H9 (cell line): ENCODE data around the gene BLMH. TPM values are rescaled to one million over a fixed set of nuclear protein-coding genes. Genes with fewer than 3 reads are reported as not detected.

Source experiments
- DNase-seq: peaks from one replicate; pipeline ENCODE4 v3.0.0-alpha.2; 2017
- H2AFZ ChIP-seq: one replicate; pipeline ENCODE4 v1.6.1; 2013; ENCODE audit warnings: mild to moderate bottlenecking, low read length, control low read depth, moderate library complexity
- H2AK5ac ChIP-seq: 2 replicates; pipeline ENCODE4 v1.6.1; 2013; ENCODE audit warnings: low read length, control low read depth, mixed read lengths; ENCODE audit not compliant: insufficient read length
- H2BK120ac ChIP-seq: one replicate; pipeline ENCODE4 v1.6.1; 2013; ENCODE audit warnings: low read depth, mild to moderate bottlenecking, low read length, control low read depth, inconsistent platforms; ENCODE audit not compliant: poor library complexity, severe bottlenecking
- H2BK12ac ChIP-seq: 2 replicates; pipeline ENCODE4 v1.6.1; 2013; ENCODE audit warnings: low read length, control low read depth, mixed read lengths, low read depth; ENCODE audit not compliant: insufficient read length
- H2BK15ac ChIP-seq: 2 replicates; pipeline ENCODE4 v1.6.1; 2013; ENCODE audit warnings: low read depth, low read length, control low read depth
- H2BK20ac ChIP-seq: one replicate; pipeline ENCODE4 v1.6.1; 2013; ENCODE audit warnings: low read depth, mild to moderate bottlenecking, low read length, control low read depth, inconsistent platforms; ENCODE audit not compliant: poor library complexity, severe bottlenecking
- H2BK5ac ChIP-seq: 2 replicates; pipeline ENCODE4 v1.6.1; 2013; ENCODE audit warnings: low read length, control low read depth, mixed read lengths; ENCODE audit not compliant: insufficient read length
- H3K14ac ChIP-seq: 2 replicates; pipeline ENCODE4 v1.6.1; 2013; ENCODE audit warnings: low read length, control low read depth; ENCODE audit not compliant: insufficient read depth
- H3K18ac ChIP-seq: 2 replicates; pipeline ENCODE4 v1.6.1; 2013; ENCODE audit warnings: low read depth, mild to moderate bottlenecking, mixed read lengths, low read length, control low read depth; ENCODE audit not compliant: insufficient read length
- H3K23ac ChIP-seq: 2 replicates; pipeline ENCODE4 v1.6.1; 2013; ENCODE audit warnings: low read length, control low read depth, mixed read lengths, low read depth; ENCODE audit not compliant: insufficient read length
- H3K23me2 ChIP-seq: 2 replicates; pipeline ENCODE4 v1.6.1; 2013; ENCODE audit warnings: low read depth, mild to moderate bottlenecking, mixed read lengths, low read length, control low read depth; ENCODE audit not compliant: insufficient read length, poor library complexity, severe bottlenecking
- H3K27ac ChIP-seq: 2 replicates; pipeline ENCODE4 v1.5.1; 2013; ENCODE audit warnings: low read length, control low read depth, mixed read lengths, low read depth; ENCODE audit not compliant: insufficient read length
- H3K27me3 ChIP-seq: 2 replicates; pipeline ENCODE4 v1.6.1; 2013; ENCODE audit warnings: low read length, control low read depth, inconsistent platforms; ENCODE audit not compliant: insufficient read depth
- H3K4ac ChIP-seq: 2 replicates; pipeline ENCODE4 v1.6.1; 2013; ENCODE audit warnings: low read depth, mild to moderate bottlenecking, control low read depth, inconsistent platforms, low read length, moderate library complexity
- H3K4me1 ChIP-seq: 2 replicates; pipeline ENCODE4 v1.6.1; 2013; ENCODE audit warnings: low read length, control low read depth, inconsistent platforms; ENCODE audit not compliant: insufficient read depth
- H3K4me2 ChIP-seq: 2 replicates; pipeline ENCODE4 v1.6.1; 2013; ENCODE audit warnings: low read length, control low read depth, mixed read lengths; ENCODE audit not compliant: insufficient read length, insufficient read depth
- H3K56ac ChIP-seq: 2 replicates; pipeline ENCODE4 v1.6.1; 2013; ENCODE audit warnings: low read depth, mild to moderate bottlenecking, mixed read lengths, low read length, control low read depth; ENCODE audit not compliant: insufficient read length
- H3K79me1 ChIP-seq: 2 replicates; pipeline ENCODE4 v1.6.1; 2013; ENCODE audit warnings: low read depth, mild to moderate bottlenecking, moderate library complexity, low read length, control low read depth, inconsistent platforms; ENCODE audit not compliant: insufficient read depth, poor library complexity, severe bottlenecking
- H3K79me2 ChIP-seq: 2 replicates; pipeline ENCODE4 v1.6.1; 2013; ENCODE audit warnings: low read length, control low read depth, inconsistent platforms; ENCODE audit not compliant: insufficient read depth
- H3K9ac ChIP-seq: 2 replicates; pipeline ENCODE4 v1.6.1; 2013; ENCODE audit warnings: low read length, control low read depth, mixed read lengths; ENCODE audit not compliant: insufficient read length; ENCODE audit errors: extremely low read depth
- H3K9me3 ChIP-seq: one replicate; pipeline ENCODE4 v1.6.1; 2013; ENCODE audit warnings: low read depth, low read length, inconsistent platforms; ENCODE audit not compliant: control insufficient read depth
- H3T11ph ChIP-seq: one replicate; pipeline ENCODE4 v1.6.1; 2013; ENCODE audit warnings: mild to moderate bottlenecking, low read length, control low read depth, inconsistent platforms
- H4K20me1 ChIP-seq: one replicate; pipeline ENCODE4 v1.6.1; 2013; ENCODE audit not compliant: control insufficient read depth, insufficient read length, insufficient read depth
- H4K5ac ChIP-seq: 2 replicates; pipeline ENCODE4 v1.6.1; 2013; ENCODE audit warnings: low read depth, mild to moderate bottlenecking, mixed read lengths, low read length, control low read depth; ENCODE audit not compliant: insufficient read length
- H4K8ac ChIP-seq: replicated peaks from 2 replicates; pipeline ENCODE4 v1.6.1; 2013; ENCODE audit warnings: low read length, control low read depth, mixed read lengths, low read depth; ENCODE audit not compliant: insufficient read length
- H4K91ac ChIP-seq: 2 replicates; pipeline ENCODE4 v1.6.1; 2013; ENCODE audit warnings: low read depth, mild to moderate bottlenecking, moderate library complexity, mixed read lengths, low read length, control low read depth; ENCODE audit not compliant: insufficient read length
- H3K27ac Mint-ChIP-seq, 3 experiments: 2 replicates in 2 of 3; 3 replicates in 1 of 3; pipeline ENCODE4 v1.8.0; 2020 to 2021; ENCODE audit warnings: mixed read lengths in 3 of 3, mild to moderate bottlenecking in 1 of 3, moderate library complexity in 1 of 3
- H3K27me3 Mint-ChIP-seq: 2 replicates; pipeline ENCODE4 v1.8.0; 2021; ENCODE audit warnings: low read depth, mild to moderate bottlenecking, moderate library complexity, mixed read lengths
- H3K36me3 Mint-ChIP-seq, 3 experiments: 2 replicates in 2 of 3; 3 replicates in 1 of 3; pipeline ENCODE4 v1.8.0; 2020 to 2021; ENCODE audit warnings: low read depth in 3 of 3, mixed read lengths in 3 of 3; ENCODE audit not compliant: insufficient read depth in 1 of 3
- H3K4me1 Mint-ChIP-seq, 2 experiments: 2 replicates each; pipeline ENCODE4 v1.8.0; 2020; ENCODE audit warnings: mixed read lengths in 2 of 2
- H3K4me3 Mint-ChIP-seq, 2 experiments: 2 replicates in 1 of 2; 3 replicates in 1 of 2; pipeline ENCODE4 v1.8.0; 2020 to 2021; ENCODE audit warnings: mild to moderate bottlenecking in 2 of 2, mixed read lengths in 2 of 2, moderate library complexity in 1 of 2
- H3K9me3 Mint-ChIP-seq, 2 experiments: 2 replicates in 1 of 2; 3 replicates in 1 of 2; pipeline ENCODE4 v1.8.0; 2020; ENCODE audit warnings: mild to moderate bottlenecking in 2 of 2, mixed read lengths in 2 of 2, moderate library complexity in 1 of 2
- WGBS: extraction: QIAGEN DNeasy Blood & Tissue Kit; methylation state at CpG from one replicate; pipeline ENCODE4 v1.1.7; 2013; ENCODE audit warnings: missing lambda C conversion rate, low lambda C conversion rate, mixed read lengths; ENCODE audit not compliant: insufficient read length; ENCODE audit errors: extremely low coverage; 5-methylcytosine and 5-hydroxymethylcytosine counted together
- total RNA-seq: library from RNA; stranded (reverse); gene quantifications from 2 replicates; pipeline ENCODE4 v1.2.1, GENCODE V29; 2021
- TF ChIP-seq, protein P1 (sequence below): fragments of 200-600 bp; sonication (generic); conservative IDR thresholded peaks from 3 replicates; pipeline ENCODE4 v1.8.0; 2021; ENCODE audit warnings: antibody characterized with exemption, mild to moderate bottlenecking

The BLMH gene
- total RNA-seq, 1 experiment from 2014 or later, result 74.7 TPM

DNA sequence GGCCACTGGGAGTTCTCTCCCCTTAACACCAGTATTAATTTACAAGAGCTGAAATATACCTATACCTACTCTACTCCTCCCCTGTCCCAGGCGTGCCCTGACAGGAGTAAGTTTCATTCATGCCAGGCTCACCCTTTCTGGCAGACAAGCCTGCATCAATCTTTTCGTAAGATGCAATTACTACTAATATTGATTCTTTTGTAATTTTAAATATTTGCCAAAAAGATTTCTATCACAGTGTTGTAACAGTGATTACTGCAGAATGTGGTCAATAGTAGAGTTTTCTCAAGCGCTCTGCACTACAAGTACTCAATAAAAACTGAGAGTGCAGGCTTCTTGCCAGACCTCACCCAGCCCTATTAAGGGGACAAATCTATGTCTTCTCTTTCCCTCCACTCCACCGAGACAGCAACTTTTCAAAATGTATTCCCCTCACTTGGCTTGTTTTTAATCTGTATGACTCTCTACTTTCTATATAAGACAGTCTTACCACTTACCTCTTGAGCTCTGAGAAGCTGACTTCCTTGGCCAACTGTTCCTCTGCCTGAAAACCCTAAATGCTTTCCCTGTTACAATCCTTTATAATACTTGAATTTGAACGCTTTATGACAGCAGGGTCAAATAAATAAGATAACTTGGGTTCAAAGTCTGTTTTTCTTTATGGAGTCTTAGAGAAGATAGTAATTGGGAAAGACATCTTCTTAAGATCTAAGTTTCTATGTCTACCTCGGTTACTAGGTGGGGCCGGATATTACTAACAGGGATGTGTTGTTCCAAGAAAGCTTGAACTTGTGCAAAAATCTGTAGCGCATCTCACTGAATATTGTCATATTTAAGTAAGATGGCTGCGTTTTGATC lies 42.0 kb upstream of the BLMH start, which contains the start of gene TMIGD1:
TSS of gene TMIGD1 (minus strand) at position 555 of the 858 bp plus-strand sequence. CDS start 1,924 bp downstream, outside the sequence.
- Histone ChIP-seq H3K56ac (no peak within 1 kb of the TSS), H2BK20ac (no peak within 1 kb of the TSS), H4K5ac (no peak within 1 kb of the TSS), H3K18ac (no peak within 1 kb of the TSS), H3K23ac (no peak within 1 kb of the TSS), H3K79me2 (no peaks in the 10 kb centered on the region), H4K91ac (no peak within 1 kb of the TSS), H3K23me2 (no peaks in the 10 kb centered on the region), H2BK15ac (no peak within 1 kb of the TSS), H2BK12ac (no peak within 1 kb of the TSS), H3K4me1 (no peaks in the 10 kb centered on the region), H3K9ac (no peak within 1 kb of the TSS), H2AFZ (no peak within 1 kb of the TSS), H4K20me1 (no peaks in the 10 kb centered on the region), H3K9me3 (no peaks in the 10 kb centered on the region), H2AK5ac (no peak within 1 kb of the TSS), H3T11ph (no peak within 1 kb of the TSS), H3K79me1 (no peaks in the 10 kb centered on the region), H2BK120ac (no peak within 1 kb of the TSS), H4K8ac (no peak within 1 kb of the TSS), H3K27ac (no peak within 1 kb of the TSS), H3K14ac (no peak within 1 kb of the TSS), H2BK5ac (no peak within 1 kb of the TSS), H3K4me2 (no peak within 1 kb of the TSS), H3K4ac (no peak within 1 kb of the TSS), H3K27me3 (no peaks in the 10 kb centered on the region)
- Mint-ChIP-seq H3K9me3 (no peaks in the 10 kb centered on the region), H3K4me1 (no peaks in the 10 kb centered on the region), H3K27ac (no peak within 1 kb of the TSS; a peak in 1 of 7 replicates), H3K4me3 (no peak within 1 kb of the TSS), H3K36me3 (no peaks in the 10 kb centered on the region), H3K27me3 (peaks cover 10% of the 10 kb centered on the region; the same call in 1 of the 2 replicates)
- DNase-seq, result no peak
- TF ChIP-seq, protein P1, sequence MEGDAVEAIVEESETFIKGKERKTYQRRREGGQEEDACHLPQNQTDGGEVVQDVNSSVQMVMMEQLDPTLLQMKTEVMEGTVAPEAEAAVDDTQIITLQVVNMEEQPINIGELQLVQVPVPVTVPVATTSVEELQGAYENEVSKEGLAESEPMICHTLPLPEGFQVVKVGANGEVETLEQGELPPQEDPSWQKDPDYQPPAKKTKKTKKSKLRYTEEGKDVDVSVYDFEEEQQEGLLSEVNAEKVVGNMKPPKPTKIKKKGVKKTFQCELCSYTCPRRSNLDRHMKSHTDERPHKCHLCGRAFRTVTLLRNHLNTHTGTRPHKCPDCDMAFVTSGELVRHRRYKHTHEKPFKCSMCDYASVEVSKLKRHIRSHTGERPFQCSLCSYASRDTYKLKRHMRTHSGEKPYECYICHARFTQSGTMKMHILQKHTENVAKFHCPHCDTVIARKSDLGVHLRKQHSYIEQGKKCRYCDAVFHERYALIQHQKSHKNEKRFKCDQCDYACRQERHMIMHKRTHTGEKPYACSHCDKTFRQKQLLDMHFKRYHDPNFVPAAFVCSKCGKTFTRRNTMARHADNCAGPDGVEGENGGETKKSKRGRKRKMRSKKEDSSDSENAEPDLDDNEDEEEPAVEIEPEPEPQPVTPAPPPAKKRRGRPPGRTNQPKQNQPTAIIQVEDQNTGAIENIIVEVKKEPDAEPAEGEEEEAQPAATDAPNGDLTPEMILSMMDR, result no peak
- WGBS, result no CpG with 5 or more reads among the region's 9 CpGs
